NCI-H187 treated with DMSO at 0.1 percent for 48 hours (cell line): Measurements from ENCODE around the gene ZNF124.

Source experiments
- DNase-seq: peaks from one replicate; lab custom pipeline; 2025; lab: John Stamatoyannopoulos, UW

ZNF124 gene

GRCh38 chr1:247111700-247112478 is 59.9 kb downstream of the ZNF124 start:
- no peak for DNase-seq

- DNase-seq, result no peak
Measured at GRCh38 chr1:247111259-247111699, 60.5 kb downstream of the ZNF124 start.

GRCh38 chr1:247110627-247111258 is 61.1 kb downstream of the ZNF124 start:
- DNase-seq, result no peak

- no peak for DNase-seq
Measured at GRCh38 chr1:247107694-247108093, 64.1 kb downstream of the ZNF124 start.

- no peak for DNase-seq
Measured at GRCh38 chr1:247105966-247106365, 65.9 kb downstream of the ZNF124 start.
